Body of pancreas (tissue), 4 donors: ENCODE measurements around the gene PUM2. TPM values are rescaled to one million over a fixed set of nuclear protein-coding genes. Genes with fewer than 3 reads are reported as not detected.

Source experiments
- ATAC-seq: fragments of 150-250 bp; one replicate; pipeline ENCODE4 v1.9.1; 2016
- DNase-seq, 4 donors: peaks; one replicate each; pipeline ENCODE4 v3.0.0-alpha.2; 2019
- H3K27ac ChIP-seq, 4 donors: fragments of 200-600 bp; sonication (generic); 1 replicate in 3 of 4; 2 replicates in 1 of 4; pipeline versions ENCODE4 v1.5.1 to v1.6.1; 2016 to 2019; ENCODE audit warnings: mild to moderate bottlenecking in 1 of 4, mixed read lengths in 1 of 4, moderate library complexity in 1 of 4
- H3K27me3 ChIP-seq, 2 donors: fragments of 200-600 bp; sonication (generic); one replicate each; pipeline ENCODE4 v1.6.0; 2016; ENCODE audit warnings: mild to moderate bottlenecking in 1 of 2
- H3K36me3 ChIP-seq, 2 donors: fragments of 200-600 bp; sonication (generic); replicated peaks in 1 of 2; 2 replicates each; pipeline ENCODE4 v1.5.1; 2016; ENCODE audit warnings: low read depth in 2 of 2; ENCODE audit not compliant: insufficient read depth in 1 of 2
- H3K4me1 ChIP-seq: fragments of 200-600 bp; sonication (generic); one replicate; pipeline ENCODE4 v1.6.0; 2016
- H3K4me3 ChIP-seq, 2 donors: fragments of 200-600 bp; sonication (generic); 1 replicate in 1 of 2; 2 replicates in 1 of 2; pipeline ENCODE4 v1.5.1; 2016 to 2019
- H3K9me3 ChIP-seq, 3 donors: fragments of 200-600 bp; sonication (generic); 1 replicate in 2 of 3; 2 replicates in 1 of 3; pipeline ENCODE4 v1.5.1; 2016
- POLR2A ChIP-seq, 3 donors: fragments of 450-650 bp; IDR thresholded peaks; one replicate each; pipeline ENCODE4 v1.6.1; 2016; ENCODE audit warnings: antibody characterized with exemption in 3 of 3, mild to moderate bottlenecking in 2 of 3
- WGBS, 2 donors: methylation state at CpG; one replicate each; pipeline ENCODE4 v1.1.5; 2017; 5-methylcytosine and 5-hydroxymethylcytosine counted together
- intact Hi-C: fragments of 100-400 bp; cut with DNase I; formaldehyde crosslinking; loops from one replicate; pipeline ENCODE4 v1.15.1; 2023
- total RNA-seq, 2 donors: library from RNA; depleted of rRNA; stranded (reverse); fragments of >200 nt; gene quantifications; one replicate each; pipeline ENCODE4 v1.1.0, GENCODE V29; 2016
- TF ChIP-seq, protein P1 (sequence below), 7 experiments: fragments of 450-650 bp in 4 of 7; fragments of 200-600 bp in 3 of 7; sonication (generic) in 3 of 7; IDR thresholded peaks; one replicate each; pipeline ENCODE4 v1.5.1; 2016 to 2019; ENCODE audit warnings: antibody characterized with exemption in 7 of 7

The PUM2 gene
- total RNA-seq, 2 donors from 2014 or later: 25.7 to 43.3 TPM

- intact Hi-C loops: no loop called here
- no peaks in the 10 kb centered on the region for H3K4me1 ChIP-seq
- H3K36me3 ChIP-seq: no peaks in the 10 kb centered on the region
- ATAC-seq: no peak
- H3K4me3 ChIP-seq: no peak overlapping the region
- H3K9me3 ChIP-seq: no peaks in the 10 kb centered on the region
- TF ChIP-seq, protein P1, sequence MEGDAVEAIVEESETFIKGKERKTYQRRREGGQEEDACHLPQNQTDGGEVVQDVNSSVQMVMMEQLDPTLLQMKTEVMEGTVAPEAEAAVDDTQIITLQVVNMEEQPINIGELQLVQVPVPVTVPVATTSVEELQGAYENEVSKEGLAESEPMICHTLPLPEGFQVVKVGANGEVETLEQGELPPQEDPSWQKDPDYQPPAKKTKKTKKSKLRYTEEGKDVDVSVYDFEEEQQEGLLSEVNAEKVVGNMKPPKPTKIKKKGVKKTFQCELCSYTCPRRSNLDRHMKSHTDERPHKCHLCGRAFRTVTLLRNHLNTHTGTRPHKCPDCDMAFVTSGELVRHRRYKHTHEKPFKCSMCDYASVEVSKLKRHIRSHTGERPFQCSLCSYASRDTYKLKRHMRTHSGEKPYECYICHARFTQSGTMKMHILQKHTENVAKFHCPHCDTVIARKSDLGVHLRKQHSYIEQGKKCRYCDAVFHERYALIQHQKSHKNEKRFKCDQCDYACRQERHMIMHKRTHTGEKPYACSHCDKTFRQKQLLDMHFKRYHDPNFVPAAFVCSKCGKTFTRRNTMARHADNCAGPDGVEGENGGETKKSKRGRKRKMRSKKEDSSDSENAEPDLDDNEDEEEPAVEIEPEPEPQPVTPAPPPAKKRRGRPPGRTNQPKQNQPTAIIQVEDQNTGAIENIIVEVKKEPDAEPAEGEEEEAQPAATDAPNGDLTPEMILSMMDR (IDR thresholded peaks at IDR 0.05): no peak
- no peak for TF ChIP-seq POLR2A (IDR thresholded peaks at IDR 0.05)
- DNase-seq: no peak
- WGBS, 2 donors: 91 to 99% methylated on average over 5 of the region's 5 CpGs
- H3K27ac ChIP-seq: no peak overlapping the region
- H3K27me3 ChIP-seq: no peaks in the 10 kb centered on the region
These were observed 117.8 kb downstream of the PUM2 start for GRCh38 chr2:20232837-20233207.

DNA sequence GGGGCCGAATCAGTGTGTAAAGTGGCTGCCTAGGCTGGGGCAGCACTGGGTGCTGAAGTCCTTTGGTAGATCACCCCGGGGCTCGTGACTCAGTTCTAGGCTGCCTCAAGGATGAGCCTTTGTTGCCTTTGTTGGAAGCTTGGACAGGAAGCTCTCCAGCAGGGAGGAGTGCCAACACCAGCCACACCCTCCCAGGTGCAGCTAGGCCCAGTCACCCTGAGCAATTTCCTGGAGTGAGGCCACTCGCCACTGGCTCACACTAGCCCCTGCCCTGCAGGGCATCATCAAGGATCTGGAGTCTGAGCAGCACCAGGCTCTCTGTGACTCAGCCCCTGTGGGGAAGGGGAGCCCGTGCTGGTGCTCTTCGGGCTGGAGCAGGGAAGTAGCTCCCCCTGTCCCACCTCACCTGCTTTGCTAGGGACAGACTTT lies 119.0 kb downstream of the PUM2 start:
- Histone ChIP-seq H3K4me1 (no peaks in the 10 kb centered on the region), H3K4me3 (no peak overlapping the region), H3K27ac (no peak overlapping the region), H3K27me3 (no peaks in the 10 kb centered on the region), H3K36me3 (no peaks in the 10 kb centered on the region), H3K9me3 (no peaks in the 10 kb centered on the region)
- no peak for TF ChIP-seq POLR2A (IDR thresholded peaks at IDR 0.05)
- TF ChIP-seq, protein P1 (IDR thresholded peaks at IDR 0.05): no peak
- DNase-seq (peak in 2 of 4 donors; percentile 30 to 56), ATAC-seq (peak; percentile 58)
- intact Hi-C loops: no loop called here
- WGBS, 2 donors: 68 to 75% methylated on average over 6 of the region's 6 CpGs

DNA sequence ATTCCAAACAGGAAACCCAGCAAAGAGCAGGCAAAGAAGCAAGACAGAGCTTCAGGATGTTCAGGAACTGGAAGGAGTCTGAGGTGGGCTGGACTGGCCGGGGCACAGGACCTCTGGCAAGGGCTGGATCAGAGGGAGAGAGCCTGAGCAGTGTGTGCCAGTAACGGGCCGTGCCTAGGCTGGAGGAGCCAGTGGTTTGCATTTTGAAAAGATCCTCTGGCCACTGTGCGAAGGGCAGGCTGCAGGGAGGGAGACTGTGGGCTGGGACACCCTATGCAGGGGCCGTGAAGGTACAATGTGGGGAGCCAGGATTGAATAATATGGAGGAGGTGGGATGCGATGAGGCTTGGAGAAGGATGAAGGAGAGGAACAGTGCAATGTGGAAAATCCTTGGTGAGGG lies 119.5 kb downstream of the PUM2 start:
- no peaks in the 10 kb centered on the region for H3K27me3 ChIP-seq
- no peaks in the 10 kb centered on the region for H3K36me3 ChIP-seq
- H3K4me3 ChIP-seq: no peak overlapping the region
- DNase-seq: no peak
- H3K9me3 ChIP-seq: no peaks in the 10 kb centered on the region
- no peaks in the 10 kb centered on the region for H3K4me1 ChIP-seq
- no peak for ATAC-seq
- WGBS, 2 donors: 83 to 95% methylated on average over 6 of the region's 6 CpGs
- intact Hi-C loops: no loop called here
- H3K27ac ChIP-seq: no peak overlapping the region
- TF ChIP-seq POLR2A (IDR thresholded peaks at IDR 0.05): no peak
- TF ChIP-seq, protein P1 (IDR thresholded peaks at IDR 0.05): no peak

GRCh38 chr2:20230114-20230425 lies 120.6 kb downstream of the PUM2 start:
- Histone ChIP-seq H3K9me3 (no peaks in the 10 kb centered on the region), H3K27ac (no peak overlapping the region), H3K4me3 (no peak overlapping the region), H3K4me1 (peaks cover 7% of the 10 kb centered on the region), H3K36me3 (no peaks in the 10 kb centered on the region), H3K27me3 (no peaks in the 10 kb centered on the region)
- intact Hi-C loops: no loop called here
- no peak for ATAC-seq
- TF ChIP-seq, protein P1 (IDR thresholded peaks at IDR 0.05): no peak
- no peak for TF ChIP-seq POLR2A (IDR thresholded peaks at IDR 0.05)
- 79 to 88% methylated on average over 4 of the region's 4 CpGs for WGBS, 2 donors
- no peak for DNase-seq

DNA sequence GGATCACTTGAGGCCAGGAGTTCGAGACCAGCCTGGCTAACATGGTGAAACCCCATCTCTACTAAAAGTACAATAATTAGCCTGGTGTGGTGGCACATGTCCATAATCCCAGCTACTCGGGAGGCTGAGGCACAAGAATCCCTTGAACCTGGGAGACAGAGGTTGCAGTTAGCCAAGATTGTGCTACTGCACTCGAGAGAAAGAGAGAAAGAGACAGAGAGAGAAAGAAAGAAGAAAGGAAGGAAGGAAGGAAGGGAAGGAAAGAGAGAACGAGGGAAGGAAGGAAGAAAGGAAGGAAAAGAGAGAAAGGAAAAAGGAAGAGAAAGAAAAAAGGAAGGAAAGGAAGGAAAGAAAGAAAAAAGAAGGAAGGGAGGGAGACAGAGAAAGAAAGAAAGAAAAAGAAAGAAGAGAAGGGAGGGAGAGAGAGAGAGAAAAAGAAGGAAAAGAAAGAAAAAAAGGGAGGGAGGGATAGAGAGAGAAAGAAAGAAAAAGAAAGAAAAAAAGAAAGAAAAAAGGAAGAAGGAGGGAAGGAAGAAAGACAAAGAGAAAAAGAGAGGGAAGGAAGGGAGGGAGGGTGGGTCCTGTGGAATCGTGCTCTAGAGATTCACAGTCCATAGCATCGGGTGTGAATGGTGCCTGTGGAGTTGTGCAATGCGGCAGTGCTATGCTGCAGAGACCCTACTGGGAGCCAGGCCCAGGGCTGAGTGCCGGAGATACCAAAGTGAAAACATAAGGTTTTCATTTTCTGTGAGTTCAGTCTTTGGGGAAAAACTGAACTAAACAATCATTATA lies 121.1 kb downstream of the PUM2 start:
- peaks cover 7% of the 10 kb centered on the region for H3K4me1 ChIP-seq
- no peak overlapping the region for H3K4me3 ChIP-seq
- no peaks in the 10 kb centered on the region for H3K36me3 ChIP-seq
- DNase-seq (no peak), ATAC-seq (no peak)
- intact Hi-C loops: loop anchor here (5.0 kb wide), 1 partner anchor 97 kb away; no protein-coding TSS in a partner anchor
- 79 to 85% methylated on average over 8 of the region's 8 CpGs for WGBS, 2 donors
- H3K27ac ChIP-seq: no peak overlapping the region
- TF ChIP-seq, protein P1 (IDR thresholded peaks at IDR 0.05): no peak
- TF ChIP-seq POLR2A (IDR thresholded peaks at IDR 0.05): no peak
- no peaks in the 10 kb centered on the region for H3K27me3 ChIP-seq
- H3K9me3 ChIP-seq: no peaks in the 10 kb centered on the region
